HG03521 (cell line): ENCODE measurements around the gene CKAP2.
A peak's percentile ranks its signal among the peaks of the same experiment; 100 is the strongest.
"Not testable (repeated sequence)": the region's sequence is repeated elsewhere in the genome, so short reads cannot be mapped to it uniquely, and the experiment has no call there.

Experiments used
- ATAC-seq: cut with Tn5 transposase; IDR thresholded peaks from one replicate; pipeline ENCODE4 v1.9.1; 2021; ENCODE audit warnings: mild to moderate bottlenecking, moderate library complexity; ENCODE audit not compliant: unreplicated experiment

The CKAP2 gene, protein sequence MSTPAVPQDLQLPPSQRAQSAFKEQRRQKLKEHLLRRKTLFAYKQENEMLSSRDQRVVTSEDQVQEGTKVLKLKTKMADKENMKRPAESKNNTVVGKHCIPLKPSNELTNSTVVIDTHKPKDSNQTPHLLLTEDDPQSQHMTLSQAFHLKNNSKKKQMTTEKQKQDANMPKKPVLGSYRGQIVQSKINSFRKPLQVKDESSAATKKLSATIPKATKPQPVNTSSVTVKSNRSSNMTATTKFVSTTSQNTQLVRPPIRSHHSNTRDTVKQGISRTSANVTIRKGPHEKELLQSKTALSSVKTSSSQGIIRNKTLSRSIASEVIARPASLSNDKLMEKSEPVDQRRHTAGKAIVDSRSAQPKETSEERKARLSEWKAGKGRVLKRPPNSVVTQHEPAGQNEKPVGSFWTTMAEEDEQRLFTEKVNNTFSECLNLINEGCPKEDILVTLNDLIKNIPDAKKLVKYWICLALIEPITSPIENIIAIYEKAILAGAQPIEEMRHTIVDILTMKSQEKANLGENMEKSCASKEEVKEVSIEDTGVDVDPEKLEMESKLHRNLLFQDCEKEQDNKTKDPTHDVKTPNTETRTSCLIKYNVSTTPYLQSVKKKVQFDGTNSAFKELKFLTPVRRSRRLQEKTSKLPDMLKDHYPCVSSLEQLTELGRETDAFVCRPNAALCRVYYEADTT

DNA sequence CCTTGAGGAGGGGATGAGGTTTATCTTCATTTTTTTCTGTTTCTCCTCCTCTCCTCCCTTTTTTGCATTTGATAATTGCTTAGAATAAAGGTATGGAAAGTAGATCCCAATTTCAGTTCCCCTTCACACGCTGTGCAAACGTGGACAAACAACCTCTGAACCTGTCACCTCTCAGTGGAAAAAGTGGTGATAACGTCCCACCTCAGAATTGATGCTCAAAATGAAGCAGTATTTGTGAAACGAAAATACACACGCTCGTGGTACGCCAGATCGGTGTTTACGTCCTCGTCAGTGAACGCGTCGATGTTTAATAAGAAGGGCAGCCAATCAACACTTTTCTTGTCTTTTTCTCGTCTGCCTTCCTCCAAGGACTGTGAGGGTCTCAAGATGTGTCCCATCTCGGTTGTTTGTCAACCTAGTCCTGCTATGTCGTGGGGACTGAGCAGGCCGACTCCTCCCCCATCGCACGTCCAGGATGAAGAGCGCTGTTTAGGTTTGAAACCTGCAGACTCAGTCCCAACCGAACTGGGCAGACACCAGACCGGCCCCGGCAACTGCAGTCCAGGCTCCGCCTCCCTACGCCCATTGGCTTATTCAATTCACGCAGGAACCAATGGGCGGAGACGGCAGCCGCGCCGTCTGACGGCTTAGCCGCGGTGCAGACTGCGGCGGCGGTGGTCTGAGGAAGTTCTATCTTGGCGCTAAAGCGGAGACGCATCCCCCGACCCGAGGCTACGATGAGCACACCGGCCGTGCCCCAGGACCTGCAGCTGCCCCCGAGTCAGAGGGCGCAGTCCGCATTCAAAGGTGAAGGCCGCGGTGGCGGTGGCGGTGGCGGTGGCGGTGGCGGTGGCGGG is at the start of gene CKAP2:
Gene CKAP2, plus strand, starts transcription at position 659 of the 857 bp plus-strand sequence. Its CDS starts 79 bp downstream, at position 738.
- ATAC-seq: peak; percentile 71

GRCh38 chr13:52405767-52406494 is 49.3 kb upstream of the CKAP2 start, which contains the start of gene THSD1:
TSS of gene THSD1 (minus strand) at chr13:52406172. CDS start at chr13:52402600, 3,572 bp downstream.
- peak; percentile 51 for ATAC-seq

- no peak for ATAC-seq
Observed at GRCh38 chr13:52406629-52407028, 48.6 kb upstream of the CKAP2 start.

DNA sequence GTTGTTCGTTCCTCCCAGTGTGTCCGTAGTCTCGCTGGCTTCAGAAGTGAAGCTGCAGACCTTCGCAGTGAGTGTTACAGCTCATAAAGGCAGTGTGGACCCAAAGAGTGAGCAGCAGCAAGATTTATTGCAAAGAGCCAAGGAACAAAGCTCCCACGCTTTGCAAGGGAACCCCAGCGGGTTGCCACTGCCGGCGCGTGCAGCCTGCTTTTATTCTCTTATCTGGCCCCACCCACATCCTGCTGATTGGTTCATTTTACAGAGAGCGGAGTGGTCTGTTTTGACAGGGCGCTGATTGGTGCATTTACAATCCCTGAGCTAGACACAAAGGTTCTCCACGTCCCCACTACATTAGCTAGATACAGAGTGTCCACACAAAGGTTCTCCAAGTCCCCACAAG is 47.8 kb upstream of the CKAP2 start:
- ATAC-seq: not testable (repeated sequence)

- not testable (repeated sequence) for ATAC-seq
Observed at GRCh38 chr13:52408071-52408658, 47.1 kb upstream of the CKAP2 start.

GRCh38 chr13:52411629-52412028 is 43.6 kb upstream of the CKAP2 start:
- ATAC-seq: no peak

GRCh38 chr13:52412128-52412527 is 43.1 kb upstream of the CKAP2 start:
- ATAC-seq: no peak

- ATAC-seq: no peak
Observed at GRCh38 chr13:52414051-52414450, 41.2 kb upstream of the CKAP2 start.

- ATAC-seq: no peak
Observed at GRCh38 chr13:52414963-52415362, 40.3 kb upstream of the CKAP2 start.

- no peak for ATAC-seq
Observed at GRCh38 chr13:52419080-52419479, 36.2 kb upstream of the CKAP2 start.

DNA sequence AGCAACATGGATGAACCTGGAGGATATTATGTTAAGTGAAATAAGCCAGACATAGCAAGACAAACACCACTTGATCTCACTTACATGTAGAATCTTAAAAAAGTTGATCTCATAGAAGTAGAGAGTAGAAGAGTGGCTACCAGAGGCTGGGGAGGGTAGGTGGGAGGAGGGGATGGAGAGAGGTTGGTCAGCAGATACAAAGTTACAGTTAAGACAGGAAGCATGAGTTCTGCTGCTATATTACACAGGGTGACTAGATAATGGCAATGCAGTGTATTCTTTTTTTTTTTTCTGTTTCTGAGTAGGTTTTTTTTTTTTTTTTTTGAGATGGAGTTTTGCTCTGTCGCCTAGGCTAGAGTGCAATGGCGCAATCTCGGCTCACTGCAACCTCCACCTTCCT is 34.1 kb upstream of the CKAP2 start:
- ATAC-seq: no peak

- ATAC-seq: no peak
Observed at GRCh38 chr13:52428295-52428694, 27.0 kb upstream of the CKAP2 start.

DNA sequence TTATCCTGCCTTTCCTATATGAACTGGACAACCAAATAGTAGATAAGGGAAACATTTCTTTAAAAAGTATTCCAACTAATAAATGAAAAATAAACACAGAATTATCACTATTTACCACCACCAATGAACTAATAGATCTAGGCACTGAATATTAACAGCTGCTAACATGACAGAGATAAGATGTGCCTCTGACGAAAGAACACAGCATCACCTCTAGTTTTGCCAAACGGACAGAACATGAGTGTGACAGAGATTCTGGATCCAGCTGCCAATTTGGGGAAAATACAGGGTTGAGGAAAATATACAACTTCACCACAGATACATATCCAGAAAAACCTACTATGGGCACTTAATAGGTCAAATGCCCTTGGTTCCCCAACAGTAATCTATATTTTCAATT is 22.8 kb upstream of the CKAP2 start:
- no peak for ATAC-seq

DNA sequence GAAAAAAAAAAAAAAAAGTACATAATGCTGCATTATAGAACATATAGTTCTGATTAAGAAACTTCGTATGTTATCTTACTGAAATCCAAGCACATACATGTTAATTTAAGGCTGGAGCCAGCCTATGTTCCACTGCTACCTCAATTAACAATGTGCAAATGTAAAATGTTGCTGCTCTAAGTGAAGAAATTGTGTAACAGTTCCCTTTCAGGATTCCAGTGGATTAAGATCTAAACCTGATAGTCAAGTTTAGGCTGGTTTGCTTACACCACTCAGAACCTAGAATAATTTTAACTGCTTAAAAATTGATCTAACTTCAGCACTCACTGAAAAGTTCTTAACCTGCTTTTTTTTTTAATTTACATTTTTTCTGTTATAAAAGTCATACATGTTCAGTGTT is 9.0 kb upstream of the CKAP2 start:
- no peak for ATAC-seq

- ATAC-seq: no peak
Observed at GRCh38 chr13:52447354-52447753, 7.9 kb upstream of the CKAP2 start.

DNA sequence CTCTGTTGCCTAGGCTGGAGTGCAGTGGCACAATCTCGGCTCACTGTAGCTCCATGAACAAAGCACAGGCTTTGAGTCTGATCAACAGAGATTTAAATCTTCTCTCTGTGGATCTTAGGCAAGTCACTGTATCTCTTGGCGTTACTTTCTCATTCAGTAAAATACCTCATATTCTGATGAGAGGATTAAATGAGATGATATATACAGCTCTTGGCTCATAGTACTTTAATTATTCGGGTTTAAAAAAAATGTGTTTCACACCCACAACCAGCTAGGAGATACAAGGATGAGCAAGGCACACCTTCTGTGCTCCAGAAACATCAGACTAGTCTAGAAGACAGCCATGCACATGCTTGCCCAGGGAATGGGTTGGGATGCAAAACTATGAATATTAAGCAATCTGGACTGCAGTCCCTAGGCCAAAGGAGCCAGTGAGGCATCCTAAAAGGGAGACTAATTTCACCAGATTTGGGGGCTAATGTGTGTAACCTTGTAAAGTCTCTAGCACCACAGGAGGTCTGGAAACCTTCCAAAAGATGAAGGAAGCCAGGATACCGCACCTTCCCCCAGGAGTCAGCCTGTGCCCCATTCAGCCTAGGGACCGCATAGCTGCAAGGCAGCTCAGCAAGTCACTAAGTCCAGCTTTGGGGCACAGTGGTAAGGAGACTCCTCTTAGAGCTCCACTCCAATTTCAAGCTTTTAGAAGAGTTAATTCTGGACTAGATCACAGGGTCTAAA is 7.3 kb upstream of the CKAP2 start:
- ATAC-seq: no peak

- no peak for ATAC-seq
Observed at GRCh38 chr13:52449331-52450011, 5.8 kb upstream of the CKAP2 start.

GRCh38 chr13:52450012-52450792 is 5.1 kb upstream of the CKAP2 start, which contains the start of gene VPS36:
TSS of gene VPS36 (minus strand) at chr13:52450634. CDS start at chr13:52450594, 40 bp downstream.
- peak; percentile 65 for ATAC-seq
